ENCODE results near the gene GALC. TPM values are rescaled to one million over a fixed set of nuclear protein-coding genes. Genes with fewer than 3 reads are reported as not detected.
"Not testable (repeated sequence)": the region's sequence is repeated elsewhere in the genome, so short reads cannot be mapped to it uniquely, and the experiment has no call there.

The GALC gene
- total RNA-seq, 2 donors from 2014 or later: 20.8 to 21.8 TPM

DNA sequence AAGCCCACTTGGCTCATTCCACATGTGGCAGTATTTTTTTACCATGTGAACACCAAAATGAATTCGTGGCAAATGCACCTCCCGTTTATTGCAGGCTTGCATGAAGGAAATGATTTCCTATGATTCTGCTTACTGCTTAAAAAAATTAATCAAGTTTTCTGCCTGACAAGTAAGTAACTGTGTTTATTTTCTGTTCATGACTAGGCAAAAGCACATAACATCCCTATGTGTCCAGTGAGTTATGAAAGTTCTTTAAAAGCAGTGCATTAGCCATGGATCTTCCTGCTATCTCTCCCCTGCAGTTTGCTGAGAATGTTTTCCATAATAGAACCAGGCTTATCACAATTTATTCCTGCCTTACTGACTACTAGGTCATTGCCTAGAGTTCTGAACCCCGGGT is 32.3 kb upstream of the GALC start:
- Histone ChIP-seq H3K4me3 (no peak overlapping the region), H3K9me3 (no peaks in the 10 kb centered on the region), H3K27ac (no peak overlapping the region), H3K4me1 (no peaks in the 10 kb centered on the region), H3K27me3 (no peaks in the 10 kb centered on the region), H3K36me3 (no peaks in the 10 kb centered on the region)
- TF ChIP-seq, protein P1, sequence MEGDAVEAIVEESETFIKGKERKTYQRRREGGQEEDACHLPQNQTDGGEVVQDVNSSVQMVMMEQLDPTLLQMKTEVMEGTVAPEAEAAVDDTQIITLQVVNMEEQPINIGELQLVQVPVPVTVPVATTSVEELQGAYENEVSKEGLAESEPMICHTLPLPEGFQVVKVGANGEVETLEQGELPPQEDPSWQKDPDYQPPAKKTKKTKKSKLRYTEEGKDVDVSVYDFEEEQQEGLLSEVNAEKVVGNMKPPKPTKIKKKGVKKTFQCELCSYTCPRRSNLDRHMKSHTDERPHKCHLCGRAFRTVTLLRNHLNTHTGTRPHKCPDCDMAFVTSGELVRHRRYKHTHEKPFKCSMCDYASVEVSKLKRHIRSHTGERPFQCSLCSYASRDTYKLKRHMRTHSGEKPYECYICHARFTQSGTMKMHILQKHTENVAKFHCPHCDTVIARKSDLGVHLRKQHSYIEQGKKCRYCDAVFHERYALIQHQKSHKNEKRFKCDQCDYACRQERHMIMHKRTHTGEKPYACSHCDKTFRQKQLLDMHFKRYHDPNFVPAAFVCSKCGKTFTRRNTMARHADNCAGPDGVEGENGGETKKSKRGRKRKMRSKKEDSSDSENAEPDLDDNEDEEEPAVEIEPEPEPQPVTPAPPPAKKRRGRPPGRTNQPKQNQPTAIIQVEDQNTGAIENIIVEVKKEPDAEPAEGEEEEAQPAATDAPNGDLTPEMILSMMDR (IDR thresholded peaks at IDR 0.05): no peak
- DNase-seq (ENCODE audit: low spot score): no peak

GRCh38 chr14:88024252-88025086 is 31.5 kb upstream of the GALC start:
- not testable (repeated sequence) for DNase-seq (ENCODE audit: low spot score); H3K4me3 ChIP-seq; H3K36me3 ChIP-seq; H3K4me1 ChIP-seq; H3K27ac ChIP-seq; H3K9me3 ChIP-seq; H3K27me3 ChIP-seq

GRCh38 chr14:88023658-88024187 is 30.7 kb upstream of the GALC start:
- H3K9me3 ChIP-seq: no peaks in the 10 kb centered on the region
- TF ChIP-seq, protein P1 (IDR thresholded peaks at IDR 0.05): no peak
- H3K27ac ChIP-seq: no peak overlapping the region
- H3K36me3 ChIP-seq: no peaks in the 10 kb centered on the region
- no peaks in the 10 kb centered on the region for H3K4me1 ChIP-seq
- H3K4me3 ChIP-seq: no peak overlapping the region
- no peaks in the 10 kb centered on the region for H3K27me3 ChIP-seq
- no peak for DNase-seq (ENCODE audit: low spot score)

- DNase-seq (ENCODE audit: low spot score): no peak
- no peaks in the 10 kb centered on the region for H3K27me3 ChIP-seq
- H3K4me3 ChIP-seq: no peak overlapping the region
- no peaks in the 10 kb centered on the region for H3K4me1 ChIP-seq
- H3K9me3 ChIP-seq: no peaks in the 10 kb centered on the region
- H3K27ac ChIP-seq: no peak overlapping the region
- H3K36me3 ChIP-seq: no peaks in the 10 kb centered on the region
- TF ChIP-seq, protein P1 (IDR thresholded peaks at IDR 0.05): no peak
These were observed 24.6 kb upstream of the GALC start for GRCh38 chr14:88017535-88017934.

DNA sequence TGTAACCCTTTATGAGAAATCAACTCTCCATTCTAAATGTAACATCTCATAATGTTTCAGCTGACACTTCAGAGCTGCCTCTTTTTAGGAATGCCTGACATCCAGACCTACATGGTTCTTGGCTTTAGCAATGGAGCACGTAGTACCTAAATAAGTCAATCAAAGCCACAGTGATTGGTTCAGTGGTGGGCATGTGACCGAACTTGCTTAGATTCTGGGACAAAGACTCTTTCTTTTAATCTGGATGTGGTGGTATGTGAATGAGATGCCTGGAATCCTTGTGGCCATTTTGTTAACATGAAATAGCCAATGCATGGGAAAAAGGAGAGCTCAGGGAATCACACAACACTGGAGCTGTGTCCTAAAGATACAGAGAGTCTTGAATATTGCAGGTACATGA is 23.8 kb upstream of the GALC start:
- Histone ChIP-seq H3K9me3 (no peaks in the 10 kb centered on the region), H3K4me3 (no peak overlapping the region), H3K27ac (no peak overlapping the region), H3K4me1 (no peaks in the 10 kb centered on the region), H3K36me3 (no peaks in the 10 kb centered on the region), H3K27me3 (no peaks in the 10 kb centered on the region)
- no peak for DNase-seq (ENCODE audit: low spot score)
- TF ChIP-seq, protein P1 (IDR thresholded peaks at IDR 0.05): no peak

DNA sequence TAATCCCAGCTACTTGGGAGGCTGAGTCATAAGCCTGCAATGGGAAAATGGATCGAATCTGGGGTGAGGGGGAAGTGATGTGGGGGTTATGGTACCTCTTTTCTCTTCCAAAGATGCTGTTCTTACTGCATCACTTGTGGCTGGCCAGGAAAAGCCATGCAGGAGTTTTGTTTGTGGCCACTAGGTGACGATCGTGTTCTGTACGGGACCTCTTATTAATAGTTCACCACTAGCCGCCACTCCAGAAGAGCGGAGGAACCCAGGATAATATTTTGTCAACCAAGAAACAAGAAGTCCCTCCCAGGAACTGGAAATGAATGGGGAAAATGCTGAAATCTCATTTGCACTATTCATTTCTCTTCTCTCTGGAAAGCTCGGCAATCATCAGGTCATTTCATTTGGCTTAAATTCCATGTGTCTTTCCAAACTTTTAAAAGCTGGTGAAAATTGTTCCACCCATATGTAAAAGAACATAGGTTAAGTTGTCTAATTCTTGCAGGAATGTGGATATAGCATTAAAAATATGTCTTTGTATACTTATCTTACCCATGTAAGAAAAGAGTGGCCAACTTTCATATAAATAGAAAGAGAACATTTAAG is 20.9 kb upstream of the GALC start:
- TF ChIP-seq, protein P1 (IDR thresholded peaks at IDR 0.05): peak; percentile 91 to 98
- H3K36me3 ChIP-seq: no peaks in the 10 kb centered on the region
- H3K4me1 ChIP-seq: no peaks in the 10 kb centered on the region
- peak; percentile 87 for DNase-seq (ENCODE audit: low spot score)
- no peaks in the 10 kb centered on the region for H3K9me3 ChIP-seq
- H3K4me3 ChIP-seq: no peak overlapping the region
- no peak overlapping the region for H3K27ac ChIP-seq
- no peaks in the 10 kb centered on the region for H3K27me3 ChIP-seq

Measured in right atrium auricular region (tissue), 2 donors.